A549 (cell line): ENCODE results near the gene XPC. TPM values are rescaled to one million over a fixed set of nuclear protein-coding genes. Genes with fewer than 3 reads are reported as not detected.

Experiments used
- ATAC-seq, 2 experiments: fragments of 200-7000 bp in 1 of 2; fragments of >200 bp in 1 of 2; cut with Nextera tagmentation in 1 of 2; cut with Tn5 transposase in 1 of 2; 3 replicates each; pipeline versions ENCODE4 v1.8.0 to v1.9.1; 2018 to 2020; ENCODE audit warnings: mild to moderate bottlenecking in 1 of 2, moderate library complexity in 1 of 2
- CTCF ChIA-PET: fragments of 300-600 bp; sonication (Branson Sonifier 250); formaldehyde crosslinking; extraction: SDS; loops from one replicate; lab custom pipeline; 2021; ENCODE audit warnings: antibody characterized with exemption, inconsistent platforms; lab: Yijun Ruan, JAX
- POLR2A ChIA-PET: fragments of 350-600 bp; formaldehyde crosslinking; extraction: SDS; loops from one replicate; lab custom pipeline; 2021; ENCODE audit warnings: antibody characterized with exemption, inconsistent platforms; lab: Yijun Ruan, JAX
- DNase-seq, 2 experiments: peaks; one replicate each; pipeline versions ENCODE4 v3.0.0 to v3.0.0-alpha.2; 2011 to 2016; ENCODE audit warnings: low read depth in 1 of 2, low spot score in 1 of 2
- FAIRE-seq: peaks from 2 replicates; lab custom pipeline; 2011; peaks lifted over from hg19 to GRCh38; lab: Jason Lieb, UNC
- H3K27ac ChIP-seq, 2 experiments: fragments of >200 bp; sonication (Bioruptor Twin); formaldehyde crosslinking; 3 replicates each; pipeline ENCODE4 v1.5.1; 2016 to 2017
- H3K4me1 ChIP-seq: fragments of >200 bp; sonication (Bioruptor Twin); formaldehyde crosslinking; 3 replicates; pipeline ENCODE4 v1.6.1; 2016
- H3K4me2 ChIP-seq: fragments of >200 bp; sonication (Bioruptor Twin); formaldehyde crosslinking; 3 replicates; pipeline ENCODE4 v1.6.1; 2016
- H3K4me3 ChIP-seq: fragments of >200 bp; sonication (Bioruptor Twin); formaldehyde crosslinking; 3 replicates; pipeline ENCODE4 v1.5.1; 2016
- H3K9me3 ChIP-seq: fragments of >200 bp; sonication (Bioruptor Twin); formaldehyde crosslinking; 3 replicates; pipeline ENCODE4 v1.6.1; 2016
- CBX8 ChIP-seq: fragments of 200-600 bp; sonication (generic); IDR thresholded peaks from 2 replicates; pipeline ENCODE4 v1.6.1; 2016
- CTCF ChIP-seq: fragments of >200 bp; sonication (Bioruptor Twin); formaldehyde crosslinking; IDR thresholded peaks from 3 replicates; pipeline ENCODE4 v1.5.1; 2016
- ELK1 ChIP-seq: fragments of 150-350 bp; IDR thresholded peaks from 2 replicates; pipeline ENCODE4 v1.6.1; 2014; ENCODE audit warnings: low read depth, mild to moderate bottlenecking, low read length
- ESRRA ChIP-seq: fragments of 150-350 bp; IDR thresholded peaks from 2 replicates; pipeline ENCODE4 v1.6.1; 2014; ENCODE audit warnings: mild to moderate bottlenecking, low read length, borderline replicate concordance
- FOSL2 ChIP-seq, 2 experiments: fragments of 450-650 bp in 1 of 2; fragments of >200 bp in 1 of 2; sonication (Bioruptor Twin) in 1 of 2; formaldehyde crosslinking; IDR thresholded peaks; 2 replicates each; pipeline versions ENCODE4 v1.5.0 to v1.6.1; 2016 to 2020; ENCODE audit warnings: mild to moderate bottlenecking in 1 of 2, moderate library complexity in 1 of 2
- HDAC2 ChIP-seq: fragments of 200-600 bp; sonication (generic); IDR thresholded peaks from 2 replicates; pipeline ENCODE4 v1.6.1; 2016
- HES2 ChIP-seq: fragments of >200 bp; sonication (Bioruptor Twin); formaldehyde crosslinking; IDR thresholded peaks from 2 replicates; pipeline ENCODE4 v1.6.1; 2016
- HEYL ChIP-seq: fragments of 250-450 bp; sonication (Bioruptor Pico); IDR thresholded peaks from 2 replicates; pipeline ENCODE4 v1.8.0; 2021; ENCODE audit warnings: mild to moderate bottlenecking, moderate library complexity
- KDM1A ChIP-seq: fragments of 200-600 bp; sonication (generic); IDR thresholded peaks from 2 replicates; pipeline ENCODE4 v1.6.1; 2016; ENCODE audit warnings: low read depth, mild to moderate bottlenecking
- MAFK ChIP-seq: fragments of 450-650 bp; IDR thresholded peaks from 2 replicates; pipeline ENCODE4 v1.6.1; 2014; ENCODE audit not compliant: partially characterized antibody
- POLR2A ChIP-seq: IDR thresholded peaks from 2 replicates; pipeline ENCODE4 v1.6.1; 2012; ENCODE audit warnings: mild to moderate bottlenecking, low read length
- RAD21 ChIP-seq, 2 experiments: fragments of >200 bp in 1 of 2; sonication (Bioruptor Twin) in 1 of 2; formaldehyde crosslinking in 1 of 2; IDR thresholded peaks in 1 of 2; conservative IDR thresholded peaks in 1 of 2; 2 replicates in 1 of 2; 3 replicates in 1 of 2; pipeline ENCODE4 v1.6.1; 2012 to 2018; ENCODE audit warnings: inconsistent platforms in 1 of 2
- RARB ChIP-seq: fragments of 250-450 bp; sonication (Bioruptor Pico); IDR thresholded peaks from 2 replicates; pipeline ENCODE4 v1.8.0; 2021; ENCODE audit warnings: mild to moderate bottlenecking, moderate library complexity
- RCOR1 ChIP-seq: fragments of 150-350 bp; IDR thresholded peaks from 2 replicates; pipeline ENCODE4 v1.6.1; 2014; ENCODE audit warnings: antibody characterized with exemption, low read length, low read depth
- REST ChIP-seq: fragments of 200-600 bp; sonication (generic); IDR thresholded peaks from 2 replicates; pipeline ENCODE4 v1.6.1; 2016; ENCODE audit warnings: antibody characterized with exemption, mild to moderate bottlenecking, moderate library complexity
- RFX5 ChIP-seq: fragments of 450-650 bp; IDR thresholded peaks from 2 replicates; pipeline ENCODE4 v1.7.1; 2014; ENCODE audit warnings: antibody characterized with exemption, mild to moderate bottlenecking, moderate library complexity
- RNF2 ChIP-seq: fragments of 200-600 bp; sonication (generic); IDR thresholded peaks from 2 replicates; pipeline ENCODE4 v1.6.1; 2016; ENCODE audit warnings: low read depth, mild to moderate bottlenecking, antibody characterized with exemption, moderate library complexity, borderline replicate concordance
- SMC3 ChIP-seq: fragments of >200 bp; sonication (Bioruptor Twin); formaldehyde crosslinking; IDR thresholded peaks from 3 replicates; pipeline ENCODE4 v1.6.1; 2018; ENCODE audit warnings: inconsistent platforms
- TP53 ChIP-seq: fragments of 250-450 bp; sonication (Bioruptor Pico); IDR thresholded peaks from 2 replicates; pipeline ENCODE4 v1.5.0; 2021; ENCODE audit warnings: mild to moderate bottlenecking, moderate library complexity
- ZC3H11A ChIP-seq: fragments of 450-650 bp; IDR thresholded peaks from 2 replicates; pipeline ENCODE4 v1.6.1; 2014; ENCODE audit warnings: antibody characterized with exemption, mild to moderate bottlenecking
- ZFP36 ChIP-seq: fragments of 450-650 bp; IDR thresholded peaks from 2 replicates; pipeline ENCODE4 v1.6.1; 2014; ENCODE audit warnings: borderline replicate concordance; ENCODE audit not compliant: partially characterized antibody
- WGBS: methylation state at CpG from one replicate; pipeline ENCODE4 v1.1.6; 2017; ENCODE audit errors: missing lambda C conversion rate; 5-methylcytosine and 5-hydroxymethylcytosine counted together
- polyA plus RNA-seq, 4 experiments: library from polyadenylated mRNA; depleted of rRNA in 3 of 4; stranded (reverse); fragments of >200 nt; fragmentation: RNase III in 1 of 4; extraction: RNeasy Plus Mini Kit Qiagen cat#74134 plus additional on column Dnase treatment in 1 of 4; gene quantifications; 2 replicates in 3 of 4; 3 replicates in 1 of 4; pipeline ENCODE4 v1.2.3, GENCODE V29; 2011 to 2017

XPC gene
- polyA plus RNA-seq, 2 of the 4 experiments (the other 2 are of a cell fraction): 35.4 to 36.3 TPM

DNA sequence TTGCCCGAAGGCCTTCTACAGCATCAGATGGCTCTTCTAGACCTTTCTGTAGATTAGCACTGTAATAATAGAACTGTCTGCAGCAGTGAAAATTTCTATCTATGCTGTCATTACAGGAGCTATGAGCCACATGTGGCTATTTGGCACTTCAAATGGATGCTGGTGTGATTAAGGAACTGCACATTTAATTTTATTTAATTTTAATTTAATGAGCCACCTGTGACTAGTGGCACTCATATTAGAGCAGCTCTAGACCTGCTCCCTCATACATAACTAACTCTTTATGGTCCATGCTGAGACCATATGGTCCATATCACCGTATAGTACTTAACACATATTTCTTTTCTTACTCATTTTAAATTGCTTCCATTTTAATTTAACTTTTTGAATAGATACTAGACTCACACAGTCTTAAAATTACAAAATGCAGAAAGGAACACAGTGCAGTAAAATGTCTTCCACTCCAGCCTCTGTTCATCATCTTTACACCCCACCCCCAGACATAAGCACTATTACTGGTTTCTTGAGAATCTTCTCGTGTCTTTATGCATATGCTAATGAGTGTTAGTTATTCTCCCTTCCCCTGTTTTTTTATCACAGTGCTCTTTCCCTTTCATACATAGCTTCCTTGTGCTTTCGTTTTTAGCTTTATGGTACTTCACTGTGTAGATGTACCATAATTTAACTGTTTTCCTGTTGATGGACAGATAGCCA lies 9.8 kb upstream of the XPC start (continued):
- no peak for TF ChIP-seq REST
- no peak for TF ChIP-seq RNF2
- TF ChIP-seq POLR2A: no peak
- TF ChIP-seq HES2: no peak
- TF ChIP-seq HEYL (CRISPR knock-in tag): no peak
- TF ChIP-seq FOSL2 (IDR thresholded peaks at IDR 0.05): no peak
- TF ChIP-seq FOSL2 (CRISPR knock-in tag; IDR thresholded peaks at IDR 0.05): no peak
- TF ChIP-seq ZFP36: no peak
- no peak for TF ChIP-seq ELK1
- no peak for TF ChIP-seq ZC3H11A

- POLR2A ChIA-PET: no interaction called here
- Histone ChIP-seq H3K4me2 (no peak overlapping the region), H3K9me3 (no peaks in the 10 kb centered on the region), H3K4me1 (no peaks in the 10 kb centered on the region), H3K4me3 (no peak overlapping the region), H3K27ac (no peak overlapping the region)
- TF ChIP-seq CBX8 (no peak), RNF2 (no peak), RAD21 (conservative IDR thresholded peaks at IDR 0.05 in 1 of 2, IDR thresholded peaks at IDR 0.05 in 1 of 2) (no peak), FOSL2 (IDR thresholded peaks at IDR 0.05) (no peak), FOSL2 (CRISPR knock-in tag; IDR thresholded peaks at IDR 0.05) (no peak), SMC3 (no peak), RCOR1 (no peak), HDAC2 (no peak), CTCF (no peak), ESRRA (no peak), MAFK (no peak), HES2 (no peak), TP53 (CRISPR knock-in tag) (no peak), ZC3H11A (no peak), RARB (CRISPR knock-in tag) (no peak), RFX5 (no peak), KDM1A (no peak)
- CTCF ChIA-PET: interaction anchor here (5.1 kb wide), 1 partner anchor 16 kb away, joined by 20 read pairs; no protein-coding TSS in a partner anchor
- FAIRE-seq: no peak
- no peak for DNase-seq
- 97% methylated on average over 5 of the region's 5 CpGs for WGBS
- no peak for ATAC-seq
Observed at GRCh38 chr3:14186854-14187458, 8.6 kb upstream of the XPC start.
